ENCODE data around the gene ZSWIM8. TPM values are rescaled to one million over a fixed set of nuclear protein-coding genes. Genes with fewer than 3 reads are reported as not detected.

ZSWIM8 gene
- total and polyA plus RNA-seq, 2 donors (not counting 3 experiments of a cell fraction or from before 2014, with no cell fraction given) = 111 to 230 TPM

DNA sequence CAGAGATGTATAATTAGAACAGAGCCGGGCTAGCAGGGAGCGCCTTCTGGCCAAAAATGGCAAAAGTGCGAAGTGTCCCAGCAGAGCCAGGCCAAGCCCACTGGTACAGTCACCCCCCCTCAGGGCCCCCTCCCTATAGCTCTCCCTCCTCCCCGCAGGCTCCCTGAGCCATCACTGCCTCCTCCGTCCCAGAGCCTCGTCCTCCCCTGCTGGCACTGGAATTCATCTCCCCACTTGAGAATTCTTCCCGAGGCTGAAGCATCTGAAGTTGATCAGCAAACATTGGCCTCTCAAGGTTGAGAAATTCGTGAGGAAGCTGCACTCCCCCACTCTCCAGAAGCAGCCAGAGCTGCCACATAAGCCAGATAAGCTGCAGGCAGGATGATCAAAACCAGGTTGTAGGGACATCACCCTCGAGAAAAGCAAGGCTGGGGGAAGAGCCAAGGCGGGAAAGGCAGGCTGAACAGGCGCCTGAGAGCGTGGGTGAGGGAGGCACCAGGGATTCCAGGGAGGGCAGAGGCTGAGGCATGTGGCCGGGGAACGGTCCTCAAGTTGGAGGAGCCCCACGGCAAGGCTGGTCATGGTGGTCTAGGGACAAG lies 65.6 kb downstream of the ZSWIM8 start:
- Histone ChIP-seq H3K27ac (ENCODE audit: insufficient read depth, low read depth, low read length) (no peak overlapping the region), H4K20me1 (replicated peaks; ENCODE audit: control insufficient read depth, extremely low read depth, insufficient read depth, low read length) (no peaks in the 10 kb centered on the region), H2AFZ (ENCODE audit: low read depth, low read length) (no peak overlapping the region), H3K9me1 (replicated peaks; ENCODE audit: control insufficient read depth, extremely low read depth, insufficient read depth, low read length) (no peaks in the 10 kb centered on the region), H3K4me1 (ENCODE audit: control insufficient read depth, extremely low read depth, insufficient read depth, low read length) (no peaks in the 10 kb centered on the region), H3K9me3 (replicated peaks; ENCODE audit: control insufficient read depth, insufficient read depth, low read length) (no peaks in the 10 kb centered on the region), H3K27me3 (ENCODE audit: control insufficient read depth in 2 of 2, insufficient read depth in 2 of 2, low read length in 2 of 2) (no peaks in the 10 kb centered on the region), H3K36me3 (ENCODE audit: control insufficient read depth in 2 of 2, extremely low read depth in 1 of 2, insufficient read depth in 2 of 2, low read length in 2 of 2) (peaks cover 12 to 33% of the 10 kb centered on the region in 2 experiments), H3K9ac (replicated peaks; ENCODE audit: extremely low read depth, insufficient read depth, low read length) (no peak overlapping the region), H3K4me2 (ENCODE audit: insufficient read depth, low read length) (no peak overlapping the region), H3K4me3 (replicated peaks in 1 of 3; ENCODE audit: insufficient read depth in 1 of 3, low read depth in 1 of 3, low read length in 3 of 3) (no peak overlapping the region), H3K79me2 (ENCODE audit: control insufficient read depth, insufficient read depth, low read length) (no peaks in the 10 kb centered on the region)
- POLR2A ChIA-PET = no interaction called here
- DNase-seq (ENCODE audit: low read depth, low spot score) (no peak), FAIRE-seq (no peak)
- dilution Hi-C loops (cut with MboI; ENCODE audit: extremely low pct_ligation_motif_present, low sequenced_read_pairs) = no loop called here
- intact Hi-C loops (cut with micrococcal nuclease) = no loop called here
- TF ChIP-seq FOS (IDR thresholded peaks at IDR 0.05; ENCODE audit: borderline replicate concordance, insufficient read depth, low read length) (no peak), EZH2 (IDR thresholded peaks at IDR 0.05; ENCODE audit: borderline replicate concordance, low read depth, low read length, severe bottlenecking) (no peak), JUN (IDR thresholded peaks at IDR 0.05; ENCODE audit: borderline replicate concordance, insufficient read depth, insufficient read length, low read depth) (no peak)
- TF ChIP-seq, protein P1, sequence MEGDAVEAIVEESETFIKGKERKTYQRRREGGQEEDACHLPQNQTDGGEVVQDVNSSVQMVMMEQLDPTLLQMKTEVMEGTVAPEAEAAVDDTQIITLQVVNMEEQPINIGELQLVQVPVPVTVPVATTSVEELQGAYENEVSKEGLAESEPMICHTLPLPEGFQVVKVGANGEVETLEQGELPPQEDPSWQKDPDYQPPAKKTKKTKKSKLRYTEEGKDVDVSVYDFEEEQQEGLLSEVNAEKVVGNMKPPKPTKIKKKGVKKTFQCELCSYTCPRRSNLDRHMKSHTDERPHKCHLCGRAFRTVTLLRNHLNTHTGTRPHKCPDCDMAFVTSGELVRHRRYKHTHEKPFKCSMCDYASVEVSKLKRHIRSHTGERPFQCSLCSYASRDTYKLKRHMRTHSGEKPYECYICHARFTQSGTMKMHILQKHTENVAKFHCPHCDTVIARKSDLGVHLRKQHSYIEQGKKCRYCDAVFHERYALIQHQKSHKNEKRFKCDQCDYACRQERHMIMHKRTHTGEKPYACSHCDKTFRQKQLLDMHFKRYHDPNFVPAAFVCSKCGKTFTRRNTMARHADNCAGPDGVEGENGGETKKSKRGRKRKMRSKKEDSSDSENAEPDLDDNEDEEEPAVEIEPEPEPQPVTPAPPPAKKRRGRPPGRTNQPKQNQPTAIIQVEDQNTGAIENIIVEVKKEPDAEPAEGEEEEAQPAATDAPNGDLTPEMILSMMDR (IDR thresholded peaks at IDR 0.05; ENCODE audit: extremely low read depth in 1 of 2, insufficient read depth in 1 of 2, low read depth in 1 of 2, low read length in 2 of 2) = no peak
- CTCF ChIA-PET = interaction anchor here (1.2 to 11.6 kb wide), 5 partner anchors 15 to 42 kb away, joined by 3 to 171 read pairs (median 5); no protein-coding TSS in a partner anchor
- no TSS peak for BruUV-seq (replicated peaks)

Small RNA genes lying within 50 kb of the gene (small RNA-seq; reads per million reads assigned to genes)
- not detected for gene AC022400.4 (ENCODE audit: insufficient read depth, insufficient read length, low read depth, low replicate concordance)
- gene AC022400.9 (ENCODE audit: insufficient read depth, insufficient read length, low read depth, low replicate concordance) = not detected
- not detected for gene ZSWIM8-AS1 (ENCODE audit: insufficient read depth, insufficient read length, low read depth, low replicate concordance)

Other genes with a start within 250 kb of the ZSWIM8 start
- 13.5 and 14.2 TPM in 2 replicates for gene USP54, start 194.3 kb upstream of the ZSWIM8 start, total RNA-seq
- 6.5 and 9.3 TPM in 2 replicates for gene USP54, start 194.3 kb upstream of the ZSWIM8 start, polyA plus RNA-seq
- not detected in 2 replicates for gene MYOZ1, start 144.1 kb upstream of the ZSWIM8 start, total RNA-seq
- not detected in 2 replicates for gene MYOZ1, start 144.1 kb upstream of the ZSWIM8 start, polyA plus RNA-seq
- not detected in 2 replicates for gene SYNPO2L, start 129.6 kb upstream of the ZSWIM8 start, total RNA-seq
- not detected in 2 replicates for gene SYNPO2L, start 129.6 kb upstream of the ZSWIM8 start, polyA plus RNA-seq
- 6.9 and 7.7 TPM in 2 replicates for gene AGAP5, start 87.5 kb upstream of the ZSWIM8 start, total RNA-seq
- gene AGAP5, start 87.5 kb upstream of the ZSWIM8 start, polyA plus RNA-seq = 4.4 and 4.9 TPM in 2 replicates
- 91.2 and 95.5 TPM in 2 replicates for gene SEC24C, start 41.2 kb upstream of the ZSWIM8 start, total RNA-seq
- gene SEC24C, start 41.2 kb upstream of the ZSWIM8 start, polyA plus RNA-seq = 108 and 117 TPM in 2 replicates
- gene CHCHD1, start 3.6 kb upstream of the ZSWIM8 start, total RNA-seq = 31.7 and 34.9 TPM in 2 replicates
- gene CHCHD1, start 3.6 kb upstream of the ZSWIM8 start, polyA plus RNA-seq = 32.1 and 39.2 TPM in 2 replicates
- gene NDST2, start 26.0 kb downstream of the ZSWIM8 start, total RNA-seq = 26.3 and 30.2 TPM in 2 replicates
- 25.0 and 30.1 TPM in 2 replicates for gene NDST2, start 26.0 kb downstream of the ZSWIM8 start, polyA plus RNA-seq
- gene CAMK2G, start 88.9 kb downstream of the ZSWIM8 start, total RNA-seq = 28.1 and 33.6 TPM in 2 replicates
- 26.8 and 27.2 TPM in 2 replicates for gene CAMK2G, start 88.9 kb downstream of the ZSWIM8 start, polyA plus RNA-seq
- gene PLAU, start 125.5 kb downstream of the ZSWIM8 start, total RNA-seq = 32.5 and 34.9 TPM in 2 replicates
- 22.0 and 23.6 TPM in 2 replicates for gene PLAU, start 125.5 kb downstream of the ZSWIM8 start, polyA plus RNA-seq
- gene VCL, start 212.5 kb downstream of the ZSWIM8 start, total RNA-seq = 203 and 231 TPM in 2 replicates
- gene VCL, start 212.5 kb downstream of the ZSWIM8 start, polyA plus RNA-seq = 92.7 and 95.4 TPM in 2 replicates